Activated CD8-positive, alpha-beta memory T cell treated with anti-CD3 and anti-CD28 coated beads for 1 hour (primary cell): ENCODE measurements around the gene IDI2.

Experiments
- DNase-seq, 2 donors: peaks; one replicate each; pipeline ENCODE4 v3.0.0-alpha.2; 2020; ENCODE audit warnings: low read depth in 1 of 2; ENCODE audit errors: extremely low read depth in 1 of 2

Gene IDI2

DNA sequence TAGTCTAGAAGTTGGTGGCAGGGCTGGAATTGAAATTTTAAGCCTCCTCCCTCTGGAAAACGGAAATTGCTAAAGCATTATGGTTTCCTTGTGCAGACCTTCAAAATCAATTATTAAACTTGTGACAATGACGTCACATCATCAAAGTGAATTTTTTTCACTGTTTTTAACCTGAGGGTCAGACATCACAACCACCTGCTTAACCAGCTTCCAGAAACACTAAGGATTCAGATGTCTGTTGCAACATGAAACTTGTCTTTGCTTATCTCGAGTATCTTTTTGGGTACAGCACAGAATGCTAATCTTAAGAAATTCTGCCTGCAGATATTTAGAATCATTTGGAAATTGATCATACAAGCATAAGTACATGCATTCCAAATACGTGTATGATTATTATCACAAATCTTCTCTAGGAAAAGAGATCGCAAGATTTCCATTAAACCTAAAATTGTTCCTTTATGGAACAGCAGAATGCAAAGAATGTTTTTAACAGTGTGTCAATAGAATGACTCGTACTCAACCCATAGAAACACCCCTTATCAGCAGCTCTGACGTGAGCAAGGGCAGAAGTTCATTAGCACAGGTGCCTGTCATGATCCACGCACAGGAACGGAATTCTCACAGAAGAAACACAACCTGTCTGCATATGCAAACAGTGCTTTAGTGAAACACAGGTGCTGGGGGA, 41.5 kb downstream of the IDI2 start:
- no peak for DNase-seq

DNA sequence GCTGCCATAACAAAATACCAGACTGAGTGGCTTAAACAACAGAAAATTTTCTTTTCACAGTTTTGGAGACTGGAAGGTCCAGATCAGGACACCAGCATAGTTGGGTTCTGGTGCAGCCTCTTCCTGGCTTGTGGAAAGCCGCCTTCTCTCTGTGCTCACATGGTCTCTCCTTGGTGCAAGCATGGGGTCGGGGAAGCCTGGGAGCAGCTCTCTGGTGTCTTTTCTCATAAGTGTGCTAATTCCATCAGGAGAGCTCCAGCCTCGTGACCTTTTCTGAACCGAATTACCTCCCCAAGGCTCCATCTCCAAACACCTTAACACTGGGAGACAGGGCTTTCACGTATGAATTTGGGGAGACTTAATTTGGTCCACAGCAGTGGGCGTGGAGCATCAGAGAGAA, 42.3 kb downstream of the IDI2 start:
- no peak for DNase-seq

DNA sequence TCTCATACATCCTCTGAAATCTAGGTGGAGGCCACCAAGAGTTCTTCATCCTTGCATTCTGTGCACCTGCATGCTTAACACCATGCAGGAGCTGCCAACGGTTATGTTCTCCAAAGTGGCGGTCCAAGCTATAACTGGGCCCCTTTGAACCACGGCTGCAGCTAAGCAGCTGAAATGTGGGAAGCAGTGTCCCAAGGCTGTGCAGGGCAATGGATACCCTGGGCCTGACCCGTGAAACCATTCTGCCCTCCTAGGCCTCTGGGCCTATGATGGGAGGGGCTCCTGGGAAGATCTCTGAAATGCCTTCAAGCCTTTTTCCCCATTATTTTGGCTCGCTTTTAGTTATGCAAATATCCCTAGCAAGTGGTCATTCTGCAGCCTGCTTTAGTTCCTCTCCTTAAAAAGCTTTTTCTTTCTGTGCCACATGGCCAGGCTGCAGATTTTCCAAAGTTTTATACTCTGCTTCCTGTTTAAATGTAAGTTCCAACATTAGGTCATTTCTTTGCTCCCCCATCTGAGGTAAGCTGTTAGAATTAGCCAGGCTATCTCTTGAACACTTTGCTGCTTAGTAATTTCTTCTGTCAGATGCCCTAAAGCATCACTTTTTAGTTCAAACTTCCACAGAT, 45.1 kb downstream of the IDI2 start:
- no peak for DNase-seq

GRCh38 chr10:978826-979421, 46.7 kb downstream of the IDI2 start:
- no peak for DNase-seq

- DNase-seq: no peak
These were observed 49.3 kb downstream of the IDI2 start for GRCh38 chr10:976316-976715.

GRCh38 chr10:974785-975074, 50.9 kb downstream of the IDI2 start:
- DNase-seq: no peak

DNA sequence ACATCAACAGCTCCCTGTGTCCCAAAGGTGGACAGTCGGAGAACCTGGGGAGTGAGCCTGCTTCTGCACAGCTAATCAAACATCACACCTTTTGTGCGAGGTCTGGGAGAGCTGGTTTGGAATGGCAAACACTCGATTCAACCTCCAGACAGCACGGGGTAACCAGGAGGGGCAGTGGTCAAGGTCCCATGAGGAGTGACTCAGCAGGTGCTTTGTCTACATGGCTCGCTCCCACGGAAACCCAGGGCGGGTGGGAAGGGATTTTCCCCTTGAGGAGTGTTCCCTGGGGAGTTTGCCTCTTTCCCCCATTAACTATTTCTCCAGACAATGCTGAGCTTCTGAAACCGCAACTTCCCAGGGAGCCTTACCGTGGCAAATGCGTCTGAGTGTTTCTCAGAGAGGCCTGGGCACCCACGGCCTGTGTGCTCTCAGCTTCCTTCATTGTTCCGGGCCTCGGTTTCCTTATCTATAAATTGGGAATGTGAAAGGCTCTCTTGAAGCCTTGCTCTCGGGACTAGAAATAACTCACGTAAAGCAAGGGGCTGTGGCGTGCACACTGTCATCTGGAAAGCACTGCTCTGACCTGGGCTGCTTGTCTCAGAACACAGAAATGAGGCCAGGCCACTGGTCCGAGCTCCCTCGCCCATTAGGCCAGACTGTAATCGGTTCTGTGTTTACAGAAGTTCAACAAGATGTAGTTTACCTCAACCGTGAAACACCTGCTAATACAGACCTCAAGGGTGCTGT, 51.4 kb downstream of the IDI2 start:
- DNase-seq: no peak

- DNase-seq: no peak
These were observed 52.9 kb downstream of the IDI2 start for GRCh38 chr10:972763-973162.

GRCh38 chr10:971613-972012, 54.0 kb downstream of the IDI2 start:
- DNase-seq: no peak

- DNase-seq: no peak
These were observed 54.5 kb downstream of the IDI2 start for GRCh38 chr10:971150-971542.

DNA sequence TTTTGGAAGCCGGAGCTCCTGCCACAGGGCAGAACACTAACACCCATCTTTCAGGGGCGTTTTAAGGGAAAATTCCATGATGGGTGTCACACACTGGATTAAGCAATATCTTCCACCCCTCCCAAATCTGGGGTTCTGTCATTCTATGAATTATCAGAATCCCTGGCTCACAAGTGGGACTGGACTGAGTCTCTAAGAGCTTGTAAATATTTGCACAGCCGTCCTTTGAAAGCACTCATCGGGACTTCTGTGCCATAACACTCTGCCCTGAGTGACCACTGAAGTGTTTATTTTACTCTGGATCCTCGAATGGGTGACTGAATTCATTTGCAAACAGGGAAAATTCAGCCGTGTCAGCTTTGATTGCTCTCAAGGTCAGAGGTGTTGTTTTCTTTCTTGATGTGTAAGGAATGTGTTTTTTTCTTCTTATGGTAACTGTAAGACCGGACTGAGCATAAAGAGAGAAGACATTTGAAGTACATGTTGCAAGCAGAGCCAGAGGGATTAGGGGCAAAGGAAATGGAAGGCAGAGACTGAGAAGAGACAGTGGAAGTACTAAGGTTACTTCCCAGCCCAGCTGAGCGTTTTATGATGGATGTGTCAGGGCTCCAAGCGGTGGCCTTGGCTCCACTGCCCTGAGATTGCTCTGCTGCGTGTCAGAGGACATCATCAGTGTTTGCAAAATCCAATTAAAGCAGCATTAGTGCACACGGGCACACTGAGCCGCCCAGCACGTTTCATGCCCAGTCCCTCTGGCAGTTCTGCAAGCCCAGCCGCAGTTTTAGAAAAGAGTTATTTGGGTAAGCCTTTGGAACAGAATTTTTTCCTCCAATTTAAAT, 55.1 kb downstream of the IDI2 start:
- DNase-seq: no peak

GRCh38 chr10:969473-970150, 56.0 kb downstream of the IDI2 start:
- no peak for DNase-seq
